SJCRH30 (cell line): ENCODE measurements around the gene PRSS38. TPM values are rescaled to one million over a fixed set of nuclear protein-coding genes. Genes with fewer than 3 reads are reported as not detected.
A peak's percentile ranks its signal among the peaks of the same experiment; 100 is the strongest.

Experiments used
- DNase-seq, 2 experiments: peaks; one replicate each; pipeline ENCODE4 v3.0.0-alpha.2; 2015 to 2020
- H3K27ac ChIP-seq: fragments of 250-450 bp; sonication (Bioruptor Pico); 2 replicates; pipeline ENCODE4 v1.5.1; 2020; ENCODE audit warnings: mild to moderate bottlenecking, moderate library complexity
- H3K27me3 ChIP-seq: fragments of 250-450 bp; sonication (Bioruptor Pico); 2 replicates; pipeline ENCODE4 v1.5.1; 2020; ENCODE audit warnings: mild to moderate bottlenecking, moderate library complexity
- H3K36me3 ChIP-seq: fragments of 250-450 bp; sonication (Bioruptor Pico); 2 replicates; pipeline ENCODE4 v1.5.1; 2020; ENCODE audit warnings: mild to moderate bottlenecking, moderate library complexity
- H3K4me1 ChIP-seq: fragments of 250-450 bp; sonication (Bioruptor Pico); 2 replicates; pipeline ENCODE4 v1.5.1; 2020; ENCODE audit warnings: mild to moderate bottlenecking, moderate library complexity
- H3K4me3 ChIP-seq: fragments of 250-450 bp; sonication (Bioruptor Pico); 2 replicates; pipeline ENCODE4 v1.5.1; 2020; ENCODE audit warnings: mild to moderate bottlenecking, moderate library complexity
- H3K9me3 ChIP-seq: fragments of 250-450 bp; sonication (Bioruptor Pico); replicated peaks from 2 replicates; pipeline ENCODE4 v1.5.1; 2020; ENCODE audit warnings: mild to moderate bottlenecking, moderate library complexity
- total RNA-seq: library from RNA; depleted of rRNA; stranded (reverse); fragments of >200 nt; shearing (Covaris generic); gene quantifications from 2 replicates; pipeline ENCODE4 v1.2.3, GENCODE V29; 2014

PRSS38 gene
- total RNA-seq, 1 experiment from 2014 or later, result not detected

DNA sequence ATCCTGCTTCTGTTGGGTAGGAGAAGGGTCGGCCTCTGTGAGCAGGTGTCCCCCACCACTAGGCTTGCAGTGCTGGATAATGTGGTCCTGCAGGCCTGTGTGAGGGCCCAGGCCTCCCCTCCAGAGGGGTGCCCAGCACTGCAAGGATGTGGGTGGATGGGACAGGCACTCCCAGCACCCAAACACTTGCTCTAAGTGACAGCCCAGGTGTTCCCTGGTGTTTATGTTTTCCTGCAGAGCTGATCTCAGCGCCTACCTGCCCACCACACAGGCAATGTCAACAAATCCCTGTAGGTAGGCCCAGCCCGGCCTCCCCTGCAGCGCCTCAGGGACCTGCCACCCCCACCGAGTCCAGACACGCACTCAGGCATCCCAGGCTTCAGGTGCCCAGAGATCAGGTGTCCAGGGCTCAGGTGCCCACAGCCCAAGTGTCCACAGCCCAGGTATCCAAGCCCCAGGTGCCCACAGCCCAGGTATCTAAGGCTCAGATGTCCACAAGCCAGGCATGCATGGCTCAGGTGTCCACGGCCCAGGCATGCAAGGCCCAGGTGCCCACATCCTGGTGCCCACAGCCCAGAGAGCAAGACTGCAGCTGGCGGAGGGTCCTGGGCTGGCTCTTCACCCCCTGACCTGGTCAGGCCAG is 73.0 kb downstream of the PRSS38 start:
- peaks cover 41% of the 10 kb centered on the region for H3K4me1 ChIP-seq
- H3K9me3 ChIP-seq, result no peaks in the 10 kb centered on the region
- H3K27me3 ChIP-seq, result no peaks in the 10 kb centered on the region
- DNase-seq, result no peak
- no peaks in the 10 kb centered on the region for H3K36me3 ChIP-seq
- H3K27ac ChIP-seq, result no peak overlapping the region
- no peak overlapping the region for H3K4me3 ChIP-seq

GRCh38 chr1:227889047-227889862 is 73.8 kb downstream of the PRSS38 start:
- Histone ChIP-seq H3K27ac (no peak overlapping the region), H3K36me3 (no peaks in the 10 kb centered on the region), H3K4me3 (no peak overlapping the region), H3K4me1 (peaks cover 41% of the 10 kb centered on the region), H3K9me3 (no peaks in the 10 kb centered on the region), H3K27me3 (no peaks in the 10 kb centered on the region)
- DNase-seq, result peak in 1 of 2 experiments; percentile 19

GRCh38 chr1:227889863-227890405 is 74.5 kb downstream of the PRSS38 start:
- Histone ChIP-seq H3K4me1 (peaks cover 41% of the 10 kb centered on the region), H3K27ac (no peak overlapping the region), H3K9me3 (no peaks in the 10 kb centered on the region), H3K27me3 (no peaks in the 10 kb centered on the region), H3K4me3 (no peak overlapping the region), H3K36me3 (no peaks in the 10 kb centered on the region)
- no peak for DNase-seq

DNA sequence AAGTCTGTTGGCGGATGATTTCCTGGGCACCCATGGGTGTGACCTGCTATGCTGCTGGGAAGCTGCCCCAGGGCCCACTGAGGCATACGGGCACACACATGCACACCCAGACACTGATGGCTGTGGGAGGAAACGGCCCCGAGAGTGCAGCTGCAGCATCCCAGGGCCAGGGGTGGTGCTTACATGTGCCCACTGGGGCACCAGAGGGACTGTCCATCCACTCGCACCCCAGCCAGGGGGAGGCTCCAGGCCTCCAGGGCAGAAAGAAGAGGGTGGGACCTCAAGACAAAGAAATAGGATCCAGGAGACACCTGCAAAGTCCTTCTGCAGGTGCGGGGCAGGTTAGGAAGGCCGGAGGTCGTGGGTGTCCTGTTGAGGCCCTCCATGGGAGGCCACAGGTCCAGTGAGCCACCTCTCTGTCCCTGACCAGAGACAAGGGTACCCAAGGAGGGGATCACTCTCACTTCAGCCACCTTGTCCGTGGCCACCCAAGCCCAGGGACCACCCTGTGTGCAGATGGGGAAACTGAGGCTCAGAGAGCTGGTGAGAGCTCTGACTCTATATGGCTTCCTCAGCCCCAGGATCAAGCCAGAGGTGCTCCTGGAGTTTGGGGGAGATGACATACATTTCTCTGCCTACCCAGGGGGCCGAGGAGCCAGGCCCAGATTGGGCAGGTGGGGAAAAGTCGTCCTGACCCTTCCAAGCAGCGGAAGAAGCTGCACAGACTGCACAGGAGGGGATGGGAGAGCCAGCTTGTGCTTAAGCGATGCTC is 75.2 kb downstream of the PRSS38 start:
- Histone ChIP-seq H3K9me3 (no peaks in the 10 kb centered on the region), H3K4me3 (no peak overlapping the region), H3K4me1 (peaks cover 41% of the 10 kb centered on the region), H3K36me3 (no peaks in the 10 kb centered on the region), H3K27ac (peak overlapping the region; percentile 51), H3K27me3 (no peaks in the 10 kb centered on the region)
- no peak for DNase-seq

DNA sequence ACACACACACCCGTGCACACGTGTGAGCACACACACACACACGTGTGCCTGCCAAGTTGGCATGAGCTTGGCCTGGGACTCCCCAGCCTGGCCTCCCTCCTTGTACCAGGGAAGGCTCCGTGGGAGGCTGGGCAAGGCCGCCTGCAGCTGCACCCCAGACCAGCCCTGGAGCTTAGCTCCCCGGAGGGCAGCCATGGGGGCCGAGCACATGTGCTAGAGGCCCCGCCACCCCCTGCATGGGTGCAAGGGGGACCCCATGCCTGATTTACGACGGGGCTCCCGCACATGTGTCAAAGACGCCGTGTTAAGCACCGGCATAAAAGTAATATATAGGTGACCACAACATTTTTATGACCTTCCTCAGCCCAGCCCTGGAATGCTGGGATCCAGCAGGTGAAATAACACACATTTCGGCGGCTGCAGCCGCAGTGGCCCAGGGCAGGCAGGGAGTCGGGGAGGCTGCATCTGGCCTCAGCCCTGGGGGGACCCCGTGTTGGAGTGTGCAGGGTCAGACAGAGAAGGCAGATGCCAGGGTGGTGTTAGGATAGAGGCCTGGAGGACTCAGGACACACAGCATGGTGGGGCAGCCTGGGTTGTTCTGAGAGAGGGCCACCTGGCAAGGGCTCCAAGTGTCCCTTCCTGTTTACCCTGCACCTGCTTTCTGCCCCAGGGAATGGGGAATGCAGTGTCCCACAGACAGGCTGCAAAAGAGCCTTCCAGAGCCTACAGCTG is 75.9 kb downstream of the PRSS38 start:
- Histone ChIP-seq H3K27ac (peak overlapping the region; percentile 51), H3K9me3 (no peaks in the 10 kb centered on the region), H3K27me3 (no peaks in the 10 kb centered on the region), H3K4me3 (no peak overlapping the region), H3K36me3 (no peaks in the 10 kb centered on the region), H3K4me1 (peaks cover 39% of the 10 kb centered on the region)
- DNase-seq, result peak; percentile 72 to 76

GRCh38 chr1:227891955-227892488 is 76.5 kb downstream of the PRSS38 start:
- Histone ChIP-seq H3K36me3 (no peaks in the 10 kb centered on the region), H3K9me3 (no peaks in the 10 kb centered on the region), H3K4me3 (no peak overlapping the region), H3K27ac (peak overlapping the region; percentile 51), H3K4me1 (peaks cover 44% of the 10 kb centered on the region), H3K27me3 (no peaks in the 10 kb centered on the region)
- DNase-seq, result no peak

DNA sequence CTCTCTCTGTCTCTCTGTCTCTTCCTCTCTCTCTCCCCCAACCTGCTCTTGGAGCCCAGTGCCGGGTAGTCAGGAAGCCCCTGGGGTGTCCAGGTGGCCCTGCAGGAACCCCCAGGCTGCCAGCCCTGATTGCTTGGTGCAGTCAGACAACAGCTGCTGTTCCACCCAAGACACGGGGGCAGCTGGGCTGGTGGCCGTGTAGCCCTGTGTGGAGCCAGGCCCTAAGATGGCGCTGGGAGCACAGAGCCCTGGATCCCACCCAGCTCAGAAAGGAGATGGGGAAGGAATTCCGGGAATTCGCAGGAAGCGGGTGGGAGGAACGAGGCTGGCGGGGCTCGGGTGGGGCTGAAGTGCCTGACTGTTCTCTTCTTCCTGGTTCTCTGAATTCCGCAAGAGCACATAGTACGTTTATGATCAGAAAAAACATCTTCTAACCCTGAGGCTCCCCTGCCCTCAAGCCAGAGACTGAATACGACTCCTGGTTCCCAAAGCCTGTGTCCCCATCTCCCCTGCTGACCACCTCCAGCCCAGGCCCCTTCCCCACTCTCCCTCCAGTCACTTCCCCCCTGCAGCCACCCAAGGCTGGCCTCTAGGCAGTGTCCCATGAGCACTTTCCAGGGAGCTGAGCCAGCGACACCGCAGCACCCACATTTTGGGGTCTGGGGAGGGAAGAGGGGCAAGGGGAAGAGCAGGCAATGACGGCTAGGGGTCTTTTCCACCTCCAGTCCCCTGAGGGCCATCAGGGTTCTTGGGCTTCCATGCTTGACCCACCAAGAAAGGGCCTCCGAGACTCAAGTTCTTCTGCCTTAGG is 77.2 kb downstream of the PRSS38 start:
- H3K27ac ChIP-seq, result peak overlapping the region; percentile 51
- H3K4me1 ChIP-seq, result peaks cover 45% of the 10 kb centered on the region

DNA sequence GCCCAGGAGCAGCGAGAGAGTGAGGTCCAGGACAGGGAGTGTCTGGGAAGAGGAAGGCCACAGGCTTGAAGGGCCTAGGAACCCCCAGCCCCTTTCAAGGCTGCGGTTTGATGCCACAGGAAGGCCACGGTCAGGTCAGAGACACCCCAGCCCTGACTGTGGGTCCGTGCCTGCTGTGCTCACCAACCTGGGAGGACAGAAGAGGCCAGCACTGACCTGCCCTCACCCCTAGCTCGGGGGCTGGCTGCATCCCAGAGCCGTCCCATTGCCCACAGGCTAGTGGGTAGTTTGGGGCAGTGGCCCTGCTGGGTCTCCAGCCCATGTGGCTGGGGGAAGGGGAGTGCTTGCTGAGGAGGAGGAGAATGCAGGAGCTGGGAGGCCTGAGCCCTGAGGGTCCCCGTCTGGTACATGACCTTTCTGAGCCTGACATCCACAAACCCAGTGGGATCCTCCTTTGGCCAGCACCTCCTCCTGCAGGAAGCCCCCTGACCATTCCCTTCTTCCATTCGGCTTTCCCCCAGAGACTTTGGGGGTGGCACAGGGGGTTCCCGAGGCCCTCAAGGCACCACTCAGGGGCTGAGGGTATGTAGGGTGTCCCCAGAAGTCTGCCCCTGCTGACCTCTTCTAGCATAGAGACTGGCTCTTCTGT is 77.9 kb downstream of the PRSS38 start:
- Histone ChIP-seq H3K27ac (peak overlapping the region; percentile 51), H3K9me3 (no peaks in the 10 kb centered on the region), H3K4me1 (peaks cover 45% of the 10 kb centered on the region), H3K4me3 (no peak overlapping the region), H3K27me3 (no peaks in the 10 kb centered on the region), H3K36me3 (no peaks in the 10 kb centered on the region)
- DNase-seq, result peak in 1 of 2 experiments; percentile 3

More for the DNA sequence above, 77.2 kb downstream of the PRSS38 start:
- H3K27me3 ChIP-seq, result no peaks in the 10 kb centered on the region
- peak; percentile 65 to 74 for DNase-seq
- H3K4me3 ChIP-seq, result no peak overlapping the region
- H3K36me3 ChIP-seq, result no peaks in the 10 kb centered on the region
- no peaks in the 10 kb centered on the region for H3K9me3 ChIP-seq

GRCh38 chr1:227893949-227894721 is 78.7 kb downstream of the PRSS38 start:
- peaks cover 46% of the 10 kb centered on the region for H3K4me1 ChIP-seq
- no peaks in the 10 kb centered on the region for H3K27me3 ChIP-seq
- H3K9me3 ChIP-seq, result no peaks in the 10 kb centered on the region
- no peak overlapping the region for H3K27ac ChIP-seq
- peak in 1 of 2 experiments; percentile 2 for DNase-seq
- H3K36me3 ChIP-seq, result no peaks in the 10 kb centered on the region
- H3K4me3 ChIP-seq, result no peak overlapping the region

GRCh38 chr1:227894831-227895451 is 79.5 kb downstream of the PRSS38 start:
- Histone ChIP-seq H3K27me3 (no peaks in the 10 kb centered on the region), H3K27ac (no peak overlapping the region; the same call in 1 of the 2 replicates), H3K9me3 (no peaks in the 10 kb centered on the region), H3K4me1 (peaks cover 52% of the 10 kb centered on the region), H3K36me3 (no peaks in the 10 kb centered on the region), H3K4me3 (no peak overlapping the region)
- peak in 1 of 2 experiments; percentile 3 for DNase-seq
